Measurements from ENCODE around the gene AP4S1.

AP4S1 gene

GRCh38 chr14:31018057-31018645 is 7.3 kb upstream of the AP4S1 start:
- TF ChIP-seq CTCF (IDR thresholded peaks at IDR 0.05; ENCODE audit: insufficient read depth, low read length, missing control alignments) = no peak
- no peak overlapping the region for H3K4me3 ChIP-seq (ENCODE audit: low read depth, low read length)
- no peak for DNase-seq (ENCODE audit: low read depth, low spot score)
- ChIA-PET POLR2A (interaction anchor here (1.3 kb wide), 1 partner anchor 8 kb away, joined by 3 read pairs; the partner anchor contains the start of gene STRN3), CTCF (no interaction called here)

- DNase-seq (ENCODE audit: low read depth, low spot score) = no peak
- CTCF ChIA-PET = no interaction called here
- POLR2A ChIA-PET = no interaction called here
- no peak overlapping the region for H3K4me3 ChIP-seq (ENCODE audit: low read depth, low read length)
- TF ChIP-seq CTCF (IDR thresholded peaks at IDR 0.05; ENCODE audit: insufficient read depth, low read length, missing control alignments) = no peak
Observed at GRCh38 chr14:31020834-31021575, 4.4 kb upstream of the AP4S1 start.

GRCh38 chr14:31021576-31021949 is 3.9 kb upstream of the AP4S1 start:
- DNase-seq (ENCODE audit: low read depth, low spot score) = no peak
- POLR2A ChIA-PET = no interaction called here
- CTCF ChIA-PET = interaction anchor here (1.5 kb wide), 1 partner anchor 61 kb away, joined by 6 read pairs; no protein-coding TSS in a partner anchor
- no peak for TF ChIP-seq CTCF (IDR thresholded peaks at IDR 0.05; ENCODE audit: insufficient read depth, low read length, missing control alignments)
- H3K4me3 ChIP-seq (ENCODE audit: low read depth, low read length) = no peak overlapping the region

GRCh38 chr14:31022386-31022785 is 3.1 kb upstream of the AP4S1 start:
- no peak for TF ChIP-seq CTCF (IDR thresholded peaks at IDR 0.05; ENCODE audit: insufficient read depth, low read length, missing control alignments)
- no peak overlapping the region for H3K4me3 ChIP-seq (ENCODE audit: low read depth, low read length)
- ChIA-PET CTCF (interaction anchor here (1.1 to 1.5 kb wide), 2 partner anchors 10 to 60 kb away, joined by 6 read pairs; no protein-coding TSS in a partner anchor), POLR2A (no interaction called here)
- no peak for DNase-seq (ENCODE audit: low read depth, low spot score)

GRCh38 chr14:31024010-31024480 is 1.4 kb upstream of the AP4S1 start:
- H3K4me3 ChIP-seq (ENCODE audit: low read depth, low read length) = peak overlapping the region; percentile 96
- POLR2A ChIA-PET = no interaction called here
- DNase-seq (ENCODE audit: low read depth, low spot score) = no peak
- TF ChIP-seq CTCF (IDR thresholded peaks at IDR 0.05; ENCODE audit: insufficient read depth, low read length, missing control alignments) = no peak
- CTCF ChIA-PET = interaction anchor here (1.0 to 1.7 kb wide), 2 partner anchors 13 to 67 kb away, joined by 3 to 4 read pairs; no protein-coding TSS in a partner anchor
